Measurements from ENCODE around the gene SMG9. TPM values are rescaled to one million over a fixed set of nuclear protein-coding genes. Genes with fewer than 3 reads are reported as not detected.

Gene SMG9
- total RNA-seq = 10 to 100 TPM; 14.8 to 21.0 (median 15.8) TPM
- 11.7 TPM for polyA plus RNA-seq
- long read RNA-seq, donor 1, full-length matches to known transcripts = 4 of 8 reads
- long read RNA-seq, donor 1, partial matches to known transcripts = 4 of 8 reads
- long read RNA-seq, donor 1, other reads (novel, unspliced or antisense) = 0 of 8 reads
- long read RNA-seq, donor 2, full-length matches to known transcripts = 2 of 4 reads
- long read RNA-seq, donor 2, partial matches to known transcripts = 1 of 4 reads
- long read RNA-seq, donor 2, other reads (novel, unspliced or antisense) = 1 of 4 reads
- long read RNA-seq, donor 3, full-length matches to known transcripts = 14 of 33 reads
- long read RNA-seq, donor 3, partial matches to known transcripts = 16 of 33 reads
- long read RNA-seq, donor 3, other reads (novel, unspliced or antisense) = 3 of 33 reads
- long read RNA-seq, donor 4, full-length matches to known transcripts = 7 of 9 reads
- long read RNA-seq, donor 4, partial matches to known transcripts = 1 of 9 reads
- long read RNA-seq, donor 4, other reads (novel, unspliced or antisense) = 1 of 9 reads

GRCh38 chr19:43754503-43755255 is at the start of gene SMG9:
Gene SMG9 (minus strand): TSS chr19:43754962. CDS start chr19:43750741, 4,221 bp downstream.
- Histone ChIP-seq H3K4me1 (ENCODE audit: control insufficient read depth, insufficient read depth, low read length) (no peaks in the 10 kb centered on the region), H3K27me3 (ENCODE audit: control insufficient read depth, insufficient read depth) (no peaks in the 10 kb centered on the region), H3K27ac (ENCODE audit: low read length) (peak within 1 kb of the TSS; percentile 96), H3K4me3 (ENCODE audit: low read length) (peak within 1 kb of the TSS; percentile 61), H3K9me3 (ENCODE audit: control insufficient read depth, low read length) (no peaks in the 10 kb centered on the region)
- intact Hi-C loops (cut with DNase I) = no loop called here
- DNase-seq (peak; percentile 99 to 100 (median 99)), ATAC-seq (peak; percentile 96 to 97)
- under 1% methylated on average over 79 of the region's 79 CpGs for WGBS

GRCh38 chr19:43804432-43804831 is 49.7 kb upstream of the SMG9 start:
- intact Hi-C loops (cut with DNase I) = no loop called here
- 60% methylated on average over 2 of the region's 2 CpGs for WGBS

GRCh38 chr19:43802216-43802951 is 47.6 kb upstream of the SMG9 start, which contains the start of gene LYPD5:
Gene LYPD5 (minus strand): TSS chr19:43802447. CDS start chr19:43802380, 67 bp downstream.
- no peak within 1 kb of the TSS for H3K4me3 ChIP-seq (ENCODE audit: low read length)
- no peaks in the 10 kb centered on the region for H3K27me3 ChIP-seq (ENCODE audit: control insufficient read depth, insufficient read depth)
- 57% methylated on average over 12 of the region's 12 CpGs for WGBS
- H3K4me1 ChIP-seq (ENCODE audit: control insufficient read depth, insufficient read depth, low read length) = peaks cover 2% of the 10 kb centered on the region
- DNase-seq (no peak), ATAC-seq (no peak)
- intact Hi-C loops (cut with DNase I) = no loop called here
- no peak within 1 kb of the TSS for H3K27ac ChIP-seq (ENCODE audit: low read length)
- no peaks in the 10 kb centered on the region for H3K9me3 ChIP-seq (ENCODE audit: control insufficient read depth, low read length)

More at GRCh38 chr19:43804432-43804831, 49.7 kb upstream of the SMG9 start:
- no peak for ATAC-seq
- no peaks in the 10 kb centered on the region for H3K4me1 ChIP-seq (ENCODE audit: control insufficient read depth, insufficient read depth, low read length)
- H3K9me3 ChIP-seq (ENCODE audit: control insufficient read depth, low read length) = no peaks in the 10 kb centered on the region
- no peak for DNase-seq
- no peak overlapping the region for H3K4me3 ChIP-seq (ENCODE audit: low read length)
- no peak overlapping the region for H3K27ac ChIP-seq (ENCODE audit: low read length)
- no peaks in the 10 kb centered on the region for H3K27me3 ChIP-seq (ENCODE audit: control insufficient read depth, insufficient read depth)

GRCh38 chr19:43799502-43800142 is 44.9 kb upstream of the SMG9 start:
- WGBS = 59% methylated on average over 6 of the region's 6 CpGs
- DNase-seq (no peak), ATAC-seq (peak; percentile 15 to 79)
- H3K4me1 ChIP-seq (ENCODE audit: control insufficient read depth, insufficient read depth, low read length) = peaks cover 2% of the 10 kb centered on the region
- no peaks in the 10 kb centered on the region for H3K9me3 ChIP-seq (ENCODE audit: control insufficient read depth, low read length)
- H3K4me3 ChIP-seq (ENCODE audit: low read length) = no peak overlapping the region
- intact Hi-C loops (cut with DNase I) = no loop called here
- H3K27me3 ChIP-seq (ENCODE audit: control insufficient read depth, insufficient read depth) = no peaks in the 10 kb centered on the region
- H3K27ac ChIP-seq (ENCODE audit: low read length) = no peak overlapping the region

- WGBS = 12% methylated on average over 70 of the region's 70 CpGs
- peaks cover 2% of the 10 kb centered on the region for H3K4me1 ChIP-seq (ENCODE audit: control insufficient read depth, insufficient read depth, low read length)
- H3K9me3 ChIP-seq (ENCODE audit: control insufficient read depth, low read length) = no peaks in the 10 kb centered on the region
- peak overlapping the region; percentile 29 for H3K4me3 ChIP-seq (ENCODE audit: low read length)
- DNase-seq (peak; percentile 36 to 67 (median 64)), ATAC-seq (peak; percentile 58 to 69)
- intact Hi-C loops (cut with DNase I) = no loop called here
- no peaks in the 10 kb centered on the region for H3K27me3 ChIP-seq (ENCODE audit: control insufficient read depth, insufficient read depth)
- H3K27ac ChIP-seq (ENCODE audit: low read length) = no peak overlapping the region
These were observed 44.0 kb upstream of the SMG9 start for GRCh38 chr19:43798546-43799409.

- no peaks in the 10 kb centered on the region for H3K27me3 ChIP-seq (ENCODE audit: control insufficient read depth, insufficient read depth)
These were observed 43.3 kb upstream of the SMG9 start for GRCh38 chr19:43798026-43798545.

GRCh38 chr19:43797556-43797955 is 42.8 kb upstream of the SMG9 start:
- Histone ChIP-seq H3K4me1 (ENCODE audit: control insufficient read depth, insufficient read depth, low read length) (peaks cover 2% of the 10 kb centered on the region), H3K9me3 (ENCODE audit: control insufficient read depth, low read length) (no peaks in the 10 kb centered on the region), H3K27ac (ENCODE audit: low read length) (no peak overlapping the region), H3K27me3 (ENCODE audit: control insufficient read depth, insufficient read depth) (no peaks in the 10 kb centered on the region), H3K4me3 (ENCODE audit: low read length) (no peak overlapping the region)
- 82% methylated on average over 7 of the region's 7 CpGs for WGBS
- no peak for DNase-seq
- intact Hi-C loops (cut with DNase I) = no loop called here
- ATAC-seq = no peak

More at GRCh38 chr19:43798026-43798545, 43.3 kb upstream of the SMG9 start:
- intact Hi-C loops (cut with DNase I) = no loop called here
- Histone ChIP-seq H3K4me3 (ENCODE audit: low read length) (no peak overlapping the region), H3K27ac (ENCODE audit: low read length) (no peak overlapping the region), H3K9me3 (ENCODE audit: control insufficient read depth, low read length) (no peaks in the 10 kb centered on the region), H3K4me1 (ENCODE audit: control insufficient read depth, insufficient read depth, low read length) (peaks cover 2% of the 10 kb centered on the region)
- 53% methylated on average over 5 of the region's 5 CpGs for WGBS
- peak; percentile 5 to 15 for ATAC-seq
- no peak for DNase-seq

GRCh38 chr19:43797118-43797517 is 42.4 kb upstream of the SMG9 start:
- intact Hi-C loops (cut with DNase I) = no loop called here
- DNase-seq (no peak), ATAC-seq (no peak)
- Histone ChIP-seq H3K9me3 (ENCODE audit: control insufficient read depth, low read length) (no peaks in the 10 kb centered on the region), H3K4me1 (ENCODE audit: control insufficient read depth, insufficient read depth, low read length) (peaks cover 2% of the 10 kb centered on the region), H3K27me3 (ENCODE audit: control insufficient read depth, insufficient read depth) (no peaks in the 10 kb centered on the region), H3K4me3 (ENCODE audit: low read length) (no peak overlapping the region), H3K27ac (ENCODE audit: low read length) (no peak overlapping the region)
- WGBS = 37% methylated on average over 6 of the region's 6 CpGs

GRCh38 chr19:43790587-43790986 is 35.8 kb upstream of the SMG9 start:
- DNase-seq = no peak
- Histone ChIP-seq H3K27me3 (ENCODE audit: control insufficient read depth, insufficient read depth) (no peaks in the 10 kb centered on the region), H3K4me1 (ENCODE audit: control insufficient read depth, insufficient read depth, low read length) (no peaks in the 10 kb centered on the region), H3K27ac (ENCODE audit: low read length) (no peak overlapping the region), H3K9me3 (ENCODE audit: control insufficient read depth, low read length) (no peaks in the 10 kb centered on the region), H3K4me3 (ENCODE audit: low read length) (no peak overlapping the region)
- ATAC-seq = no peak
- 25% methylated on average over 3 of the region's 3 CpGs for WGBS
- intact Hi-C loops (cut with DNase I) = no loop called here
